Panc1 (cell line): Measurements from ENCODE around the gene AP1S1.

Experiments used
- CTCF ChIP-seq: fragments of 450-650 bp; IDR thresholded peaks from 2 replicates; pipeline ENCODE4 v1.5.1; 2017; ENCODE audit warnings: mild to moderate bottlenecking
- POLR2AphosphoS5 ChIP-seq: IDR thresholded peaks from 2 replicates; pipeline ENCODE4 v1.6.1; 2012; ENCODE audit warnings: mild to moderate bottlenecking, low read depth, low read length, moderate library complexity
- REST ChIP-seq, 2 experiments: IDR thresholded peaks; 2 replicates each; pipeline ENCODE4 v1.6.1; 2011 to 2012; ENCODE audit warnings: low read depth in 2 of 2, control low read depth in 1 of 2, low read length in 1 of 2, mild to moderate bottlenecking in 1 of 2, moderate library complexity in 1 of 2; ENCODE audit not compliant: insufficient read depth in 1 of 2
- SIN3A ChIP-seq: IDR thresholded peaks from 2 replicates; pipeline ENCODE4 v1.6.1; 2012; ENCODE audit warnings: low read depth, mild to moderate bottlenecking, low read length, moderate library complexity, borderline replicate concordance; ENCODE audit not compliant: insufficient read depth

GRCh38 chr7:101173752-101174244 is 19.5 kb downstream of the AP1S1 start:
- TF ChIP-seq CTCF (no peak), REST (IDR thresholded peaks at IDR 0.05; ENCODE audit: insufficient read depth in 1 of 2, low read depth in 2 of 2, low read length in 1 of 2) (no peak), POLR2AphosphoS5 (no peak), SIN3A (no peak)
